Keratinocyte (primary cell): ENCODE results near the gene AANAT.

Source experiments
- EZH2 ChIP-seq: IDR thresholded peaks from one replicate; pipeline ENCODE4 v1.6.1; 2012; ENCODE audit warnings: inconsistent platforms, mild to moderate bottlenecking, low read length, moderate library complexity
- TF ChIP-seq, protein P1 (sequence below), 3 experiments: IDR thresholded peaks in 1 of 3; conservative IDR thresholded peaks in 1 of 3; optimal IDR thresholded peaks in 1 of 3; 2 replicates in 2 of 3; 3 replicates in 1 of 3; pipeline versions ENCODE3 to v1.5.1; 2011; ENCODE audit warnings: low read length in 3 of 3, mild to moderate bottlenecking in 3 of 3, moderate library complexity in 2 of 3, control low read depth in 1 of 3, inconsistent platforms in 1 of 3; ENCODE audit not compliant: insufficient read depth in 2 of 3; ENCODE audit errors: extremely low read depth in 1 of 3

- TF ChIP-seq, protein P1, sequence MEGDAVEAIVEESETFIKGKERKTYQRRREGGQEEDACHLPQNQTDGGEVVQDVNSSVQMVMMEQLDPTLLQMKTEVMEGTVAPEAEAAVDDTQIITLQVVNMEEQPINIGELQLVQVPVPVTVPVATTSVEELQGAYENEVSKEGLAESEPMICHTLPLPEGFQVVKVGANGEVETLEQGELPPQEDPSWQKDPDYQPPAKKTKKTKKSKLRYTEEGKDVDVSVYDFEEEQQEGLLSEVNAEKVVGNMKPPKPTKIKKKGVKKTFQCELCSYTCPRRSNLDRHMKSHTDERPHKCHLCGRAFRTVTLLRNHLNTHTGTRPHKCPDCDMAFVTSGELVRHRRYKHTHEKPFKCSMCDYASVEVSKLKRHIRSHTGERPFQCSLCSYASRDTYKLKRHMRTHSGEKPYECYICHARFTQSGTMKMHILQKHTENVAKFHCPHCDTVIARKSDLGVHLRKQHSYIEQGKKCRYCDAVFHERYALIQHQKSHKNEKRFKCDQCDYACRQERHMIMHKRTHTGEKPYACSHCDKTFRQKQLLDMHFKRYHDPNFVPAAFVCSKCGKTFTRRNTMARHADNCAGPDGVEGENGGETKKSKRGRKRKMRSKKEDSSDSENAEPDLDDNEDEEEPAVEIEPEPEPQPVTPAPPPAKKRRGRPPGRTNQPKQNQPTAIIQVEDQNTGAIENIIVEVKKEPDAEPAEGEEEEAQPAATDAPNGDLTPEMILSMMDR (optimal IDR thresholded peaks at IDR 0.05 in 1 of 3, IDR thresholded peaks at IDR 0.05 in 1 of 3, conservative IDR thresholded peaks at IDR 0.05 in 1 of 3; ENCODE audit: extremely low read depth in 1 of 3, insufficient read depth in 2 of 3, low read length in 3 of 3), result no peak
- no peak for TF ChIP-seq EZH2
Observed at GRCh38 chr17:76467809-76468633, 618 bp downstream of the AANAT start.
